Kasumi-1 (cell line): ENCODE results near the gene ASXL2.
"Not testable (repeated sequence)": the region's sequence is repeated elsewhere in the genome, so short reads cannot be mapped to it uniquely, and the experiment has no call there.

Experiments used
- DNase-seq, 2 experiments: peaks; one replicate each; lab custom pipeline; 2025; lab: John Stamatoyannopoulos, UW

The ASXL2 gene

GRCh38 chr2:25878361-25879132 is at the start of gene ASXL2:
Gene ASXL2 (minus strand): TSS chr2:25878487. CDS start chr2:25878222, 265 bp downstream.
- DNase-seq, result peak; percentile 94 to 96

- no peak for DNase-seq
Observed at GRCh38 chr2:25926984-25927756, 48.9 kb upstream of the ASXL2 start.

- DNase-seq, result no peak
Observed at GRCh38 chr2:25922501-25922900, 44.2 kb upstream of the ASXL2 start.

- DNase-seq, result no peak
Observed at GRCh38 chr2:25920786-25921415, 42.6 kb upstream of the ASXL2 start.

GRCh38 chr2:25920336-25920735 is 42.0 kb upstream of the ASXL2 start:
- no peak for DNase-seq

GRCh38 chr2:25917832-25918231 is 39.5 kb upstream of the ASXL2 start:
- no peak for DNase-seq

- DNase-seq, result not testable (repeated sequence)
Observed at GRCh38 chr2:25917411-25917810, 39.1 kb upstream of the ASXL2 start.

GRCh38 chr2:25915944-25916772 is 37.9 kb upstream of the ASXL2 start:
- peak; percentile 68 to 86 for DNase-seq

GRCh38 chr2:25915411-25915810 is 37.1 kb upstream of the ASXL2 start:
- DNase-seq, result not testable (repeated sequence)

- DNase-seq, result not testable (repeated sequence)
Observed at GRCh38 chr2:25913696-25913973, 35.3 kb upstream of the ASXL2 start.

GRCh38 chr2:25912851-25913695 is 34.8 kb upstream of the ASXL2 start:
- DNase-seq, result no peak

GRCh38 chr2:25909574-25909973 is 31.3 kb upstream of the ASXL2 start:
- DNase-seq, result not testable (repeated sequence)

GRCh38 chr2:25905126-25905525 is 26.8 kb upstream of the ASXL2 start:
- DNase-seq, result no peak

- DNase-seq, result no peak
Observed at GRCh38 chr2:25903216-25903776, 25.0 kb upstream of the ASXL2 start.

- no peak for DNase-seq
Observed at GRCh38 chr2:25899404-25899970, 21.2 kb upstream of the ASXL2 start.

- peak; percentile 51 to 56 for DNase-seq
Observed at GRCh38 chr2:25897506-25897905, 19.2 kb upstream of the ASXL2 start.

GRCh38 chr2:25896308-25896707 is 18.0 kb upstream of the ASXL2 start:
- not testable (repeated sequence) for DNase-seq

- DNase-seq, result no peak
Observed at GRCh38 chr2:25895610-25896009, 17.3 kb upstream of the ASXL2 start.

GRCh38 chr2:25895018-25895417 is 16.7 kb upstream of the ASXL2 start:
- no peak for DNase-seq

- DNase-seq, result peak in 1 of 2 experiments; percentile 20
Observed at GRCh38 chr2:25894135-25894830, 16.0 kb upstream of the ASXL2 start.
